OCI-M2 (cell line): ENCODE data around the gene ARHGEF18.

ENCODE experiments used
- DNase-seq: peaks from one replicate; lab custom pipeline; 2025; ENCODE audit not compliant: unreplicated experiment; lab: John Stamatoyannopoulos, UW

The ARHGEF18 gene

DNA sequence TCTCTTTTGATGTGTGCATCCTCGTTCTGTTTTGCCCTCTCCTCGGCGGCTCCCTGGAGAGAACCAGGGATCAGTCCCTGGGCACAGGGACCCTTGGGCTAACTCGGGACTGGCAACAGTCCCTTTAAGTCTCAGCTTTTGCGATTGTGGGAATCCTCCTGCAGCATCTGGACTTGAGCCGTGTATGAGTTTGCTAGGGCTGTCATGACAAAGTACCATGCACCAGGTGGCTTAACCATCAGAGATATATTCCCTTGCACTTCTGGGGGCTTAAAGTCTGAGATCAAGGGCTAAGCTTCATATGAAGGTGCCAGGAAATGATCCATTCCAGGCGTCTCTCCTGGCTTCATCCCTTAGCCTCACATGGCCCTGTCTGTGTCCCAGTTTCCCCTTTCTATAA lies 34.5 kb downstream of the ARHGEF18 start:
- no peak for DNase-seq

DNA sequence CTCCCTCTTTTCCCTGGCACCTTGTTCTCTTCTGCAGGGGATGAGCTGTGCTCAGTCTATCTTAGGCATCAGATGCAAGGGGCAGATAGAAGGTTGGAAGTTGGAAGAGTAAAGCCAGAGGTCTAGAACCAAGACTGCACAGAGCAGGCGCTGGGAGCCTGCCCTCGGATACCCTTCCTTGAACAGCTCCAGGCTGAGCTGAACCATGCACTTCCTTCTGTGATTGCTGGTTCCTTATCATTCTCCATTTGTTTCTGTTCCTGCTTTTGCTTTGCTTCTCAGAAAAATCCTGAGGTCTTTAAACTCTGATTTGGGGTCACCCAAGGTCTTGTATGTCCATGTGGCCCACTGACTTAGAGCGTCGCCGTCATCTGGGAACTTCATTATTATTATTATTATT lies 36.3 kb downstream of the ARHGEF18 start:
- no peak for DNase-seq

DNA sequence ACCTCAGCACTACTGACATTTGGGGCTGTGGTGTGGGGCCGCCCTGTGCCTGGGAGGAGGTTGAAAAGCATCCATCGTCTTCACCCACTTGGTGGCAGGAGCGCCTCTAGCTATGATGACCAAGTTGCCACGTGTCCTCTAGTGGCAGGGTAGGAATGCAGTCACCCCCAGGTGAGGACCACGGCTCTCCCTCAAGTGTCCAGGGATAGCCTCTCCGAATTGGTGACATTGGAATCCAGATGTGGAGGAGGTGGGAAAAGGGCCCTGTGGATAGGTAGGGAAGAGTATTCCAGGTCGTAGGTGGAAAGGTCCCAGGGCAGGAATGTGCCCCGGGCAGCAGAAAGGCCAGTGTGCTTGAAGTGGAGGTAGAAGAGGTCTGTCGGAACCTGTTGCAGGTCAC lies 37.6 kb downstream of the ARHGEF18 start:
- no peak for DNase-seq

DNA sequence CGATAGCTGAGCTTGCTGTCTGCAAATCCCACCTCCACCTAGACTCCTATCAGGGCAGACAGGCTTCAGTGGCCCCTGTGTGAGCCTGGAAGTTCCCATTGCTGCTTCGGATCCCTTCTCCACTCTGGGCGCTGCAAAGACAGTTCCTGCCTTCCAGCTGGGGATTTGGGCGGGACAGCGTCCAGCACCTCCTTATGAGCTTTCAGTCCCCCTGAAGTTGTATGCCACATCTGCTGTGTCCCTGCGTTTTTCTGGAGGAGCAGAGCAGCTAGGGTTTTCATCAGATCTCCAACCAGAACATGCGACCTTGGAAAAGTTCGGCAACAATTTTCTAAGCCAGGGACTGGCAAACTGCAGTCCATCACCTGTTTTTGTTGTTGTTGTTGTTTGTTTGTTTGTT lies 38.0 kb downstream of the ARHGEF18 start:
- no peak for DNase-seq

DNA sequence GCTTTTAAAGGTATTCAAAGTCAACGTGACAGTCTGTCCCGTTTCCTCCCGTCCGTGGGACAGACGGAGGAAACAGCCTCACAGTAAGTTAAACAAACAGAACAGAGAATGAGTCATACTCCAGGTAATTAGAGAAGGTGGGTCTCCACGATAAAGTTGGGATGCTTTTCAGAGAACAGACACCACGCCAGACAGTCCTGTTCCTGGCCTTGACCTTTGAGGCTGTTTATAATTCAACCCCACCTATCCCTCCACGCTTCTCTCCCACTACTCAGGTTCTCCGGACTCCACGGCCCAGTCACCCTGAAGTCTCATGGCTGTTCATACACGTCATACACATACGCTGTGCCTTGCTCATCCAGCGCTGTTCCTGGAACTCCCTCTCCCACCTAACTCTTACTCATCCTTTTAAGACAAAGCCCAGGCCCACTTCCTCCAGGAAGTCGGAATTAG lies 42.5 kb downstream of the ARHGEF18 start:
- no peak for DNase-seq

DNA sequence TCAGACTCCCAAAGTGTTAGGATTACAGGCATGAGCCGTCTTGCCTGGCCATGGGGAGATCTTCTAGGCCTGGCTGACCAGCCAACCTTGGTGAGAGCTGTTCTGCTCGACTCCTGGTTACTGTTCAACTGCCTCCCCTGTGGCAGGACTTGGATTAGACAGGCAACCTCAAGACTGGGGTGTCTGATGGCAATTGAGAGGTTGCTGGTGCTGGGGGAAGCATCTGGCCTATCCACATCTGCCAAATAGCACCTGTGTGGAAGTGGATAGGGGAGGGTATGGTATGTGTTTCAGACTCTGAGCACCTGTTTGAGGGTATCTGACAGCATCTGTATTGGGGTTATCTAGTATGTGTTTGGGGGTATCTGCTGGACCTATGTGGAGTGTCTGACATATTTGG lies 44.7 kb downstream of the ARHGEF18 start:
- DNase-seq = no peak

DNA sequence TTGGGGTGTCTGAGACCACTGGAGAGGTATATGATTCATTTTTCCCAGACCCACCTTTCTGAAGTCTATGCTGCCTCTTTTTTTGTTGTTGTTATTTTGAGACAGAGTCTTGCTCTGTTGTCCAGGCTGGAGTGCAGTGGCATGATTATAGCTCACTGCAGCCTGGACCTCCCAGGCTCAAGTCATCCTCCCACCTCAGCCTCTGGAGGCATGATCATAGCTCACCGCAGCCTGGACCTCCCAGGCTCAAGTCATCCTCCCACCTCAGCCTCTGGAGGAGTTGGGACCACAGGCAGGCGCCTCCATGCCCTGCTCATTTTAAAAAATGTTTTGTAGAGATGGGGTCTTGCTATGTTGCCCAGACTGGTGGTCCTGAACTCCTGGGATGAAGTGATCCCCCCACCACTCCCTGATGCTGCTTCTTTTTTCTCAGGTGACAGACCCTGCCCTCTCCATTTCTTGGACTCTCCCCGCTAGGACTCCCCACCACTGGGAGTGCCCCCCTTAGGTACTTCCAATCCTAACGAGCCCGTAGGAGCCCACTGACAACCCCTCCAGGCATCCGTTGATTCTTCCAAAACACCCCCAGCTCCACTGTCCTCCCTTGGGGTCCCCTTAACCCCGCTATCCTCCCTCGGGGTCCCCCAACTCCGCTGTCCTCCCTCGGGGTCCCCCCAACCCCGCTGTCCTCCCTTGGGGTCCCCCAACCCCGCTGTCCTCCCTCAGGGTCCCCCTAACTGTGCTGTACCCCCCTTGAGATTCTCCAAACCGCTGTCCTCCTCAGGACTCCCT lies 45.4 kb downstream of the ARHGEF18 start:
- DNase-seq = no peak

DNA sequence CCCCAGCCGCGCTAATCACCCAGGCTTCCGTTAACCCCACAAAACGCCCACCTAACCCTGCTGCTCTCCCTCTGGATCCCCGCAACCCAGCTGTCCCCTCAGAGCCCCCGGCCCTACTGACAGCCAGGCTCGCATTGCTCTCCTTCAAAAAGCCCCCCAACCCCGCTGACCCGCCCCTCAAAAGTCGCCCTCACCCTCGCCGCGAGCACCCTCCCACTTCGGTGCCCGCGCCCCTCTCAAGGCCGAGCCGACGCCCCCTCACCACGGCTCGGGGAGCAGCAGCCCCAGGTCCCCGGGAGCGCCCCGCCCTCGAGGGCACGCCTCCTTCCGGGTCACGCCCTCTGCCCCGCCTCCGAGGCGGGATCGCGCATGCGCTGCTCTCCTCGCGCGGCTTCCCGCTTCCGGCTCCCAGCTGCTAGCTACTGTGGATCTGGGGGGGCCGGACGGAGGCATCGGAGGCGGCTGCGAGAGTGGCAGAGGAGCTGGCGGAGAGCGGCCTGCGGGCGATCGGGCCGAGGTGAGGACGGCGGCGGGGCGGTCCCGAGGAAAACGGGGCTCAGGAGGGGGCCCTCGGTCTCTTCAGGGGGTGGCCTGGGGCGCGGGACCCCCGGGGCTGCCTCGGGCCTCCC lies 46.1 kb downstream of the ARHGEF18 start:
- DNase-seq = peak; percentile 19

DNA sequence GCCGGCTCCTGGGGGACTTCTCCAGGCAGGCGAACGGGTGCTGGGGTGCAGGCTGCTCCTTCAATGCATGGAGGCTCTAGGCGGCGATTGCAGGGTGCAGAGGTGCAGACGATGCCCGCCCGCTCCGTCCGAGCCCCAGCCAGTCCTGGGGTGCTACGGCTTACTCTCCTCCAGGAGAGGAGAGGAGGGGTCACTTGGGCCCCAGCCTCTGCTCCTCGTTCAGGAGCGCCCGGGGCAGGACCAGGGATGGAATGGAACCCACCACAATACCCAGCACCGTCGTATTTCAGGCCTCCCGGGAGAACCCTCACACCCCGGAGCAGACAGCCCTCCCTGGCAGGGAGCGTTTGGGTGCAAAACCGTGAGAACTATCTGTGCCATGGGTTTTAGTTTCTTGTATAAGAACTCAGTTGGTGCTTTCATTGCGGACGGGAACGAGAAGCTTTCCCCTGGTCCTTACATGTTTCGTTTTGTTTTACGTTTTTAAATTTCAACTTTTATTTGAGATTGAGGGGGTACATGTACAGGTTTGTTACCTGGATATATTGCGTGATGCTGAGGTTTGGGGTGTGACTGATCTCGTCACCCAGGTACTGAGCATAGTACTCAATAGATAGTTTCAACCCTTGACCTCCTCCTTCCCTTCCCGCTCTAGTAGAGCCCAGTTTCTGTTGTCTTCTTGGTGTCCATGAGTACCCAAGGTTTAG lies 46.8 kb downstream of the ARHGEF18 start:
- DNase-seq = no peak

DNA sequence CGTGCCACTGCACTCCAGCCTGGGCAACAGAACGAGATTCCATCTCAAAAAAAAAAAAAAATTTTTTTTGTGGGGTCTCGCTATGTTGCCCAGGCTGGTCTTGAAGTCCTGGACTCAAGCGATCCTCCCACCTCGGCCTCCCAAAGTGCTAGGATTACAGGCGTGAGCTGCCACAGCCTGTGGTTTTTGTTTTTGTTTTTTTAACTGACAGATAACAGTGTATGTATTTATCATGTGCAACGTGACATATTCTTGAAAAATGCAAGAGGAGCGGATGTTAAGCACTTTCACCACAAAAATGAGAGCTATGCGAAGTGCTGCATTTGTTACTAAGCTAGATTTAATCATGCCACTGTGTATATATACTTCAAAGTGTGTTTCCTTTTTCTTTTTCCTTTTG lies 49.0 kb downstream of the ARHGEF18 start:
- DNase-seq = no peak
